ENCODE measurements around the gene PBX1.

Gene PBX1

GRCh38 chr1:164662462-164662861 is 103.5 kb downstream of the PBX1 start:
- no peak overlapping the region for H3K4me3 ChIP-seq (ENCODE audit: low read length)
- TF ChIP-seq ZNF274 (IDR thresholded peaks at IDR 0.05; ENCODE audit: low read depth, low read length) = no peak

- no peak overlapping the region for H3K4me3 ChIP-seq (ENCODE audit: low read length)
- no peak for TF ChIP-seq ZNF274 (IDR thresholded peaks at IDR 0.05; ENCODE audit: low read depth, low read length)
Observed at GRCh38 chr1:164662955-164663354, 104.0 kb downstream of the PBX1 start.

GRCh38 chr1:164664127-164664526 is 105.1 kb downstream of the PBX1 start:
- H3K4me3 ChIP-seq (ENCODE audit: low read length) = no peak overlapping the region
- no peak for TF ChIP-seq ZNF274 (IDR thresholded peaks at IDR 0.05; ENCODE audit: low read depth, low read length)

DNA sequence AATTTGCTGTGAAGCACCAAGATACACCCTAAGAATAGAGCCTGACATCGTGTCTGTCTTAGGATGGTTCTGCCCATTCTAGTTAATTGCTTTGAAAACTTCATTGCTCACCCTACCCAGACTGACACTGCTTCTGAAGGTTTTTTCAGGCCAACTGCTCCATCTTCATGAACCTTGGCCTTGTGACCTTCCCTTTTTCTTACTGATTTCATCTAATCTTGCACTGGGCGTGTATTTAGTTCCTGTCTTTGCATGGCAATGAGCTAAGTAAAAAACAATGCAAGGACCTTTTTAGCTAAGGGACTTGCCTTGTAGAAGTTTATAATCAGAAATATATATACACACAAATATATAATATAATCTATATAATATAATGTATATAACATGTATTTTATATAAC is 108.0 kb downstream of the PBX1 start:
- H3K4me3 ChIP-seq (ENCODE audit: low read length) = no peak overlapping the region
- TF ChIP-seq ZNF274 (IDR thresholded peaks at IDR 0.05; ENCODE audit: low read depth, low read length) = no peak

- TF ChIP-seq ZNF274 (IDR thresholded peaks at IDR 0.05; ENCODE audit: low read depth, low read length) = no peak
- H3K4me3 ChIP-seq (ENCODE audit: low read length) = no peak overlapping the region
Observed at GRCh38 chr1:164667600-164667999, 108.6 kb downstream of the PBX1 start.

GRCh38 chr1:164668491-164669400 is 109.8 kb downstream of the PBX1 start:
- no peak overlapping the region for H3K4me3 ChIP-seq (ENCODE audit: low read length)
- no peak for TF ChIP-seq ZNF274 (IDR thresholded peaks at IDR 0.05; ENCODE audit: low read depth, low read length)

DNA sequence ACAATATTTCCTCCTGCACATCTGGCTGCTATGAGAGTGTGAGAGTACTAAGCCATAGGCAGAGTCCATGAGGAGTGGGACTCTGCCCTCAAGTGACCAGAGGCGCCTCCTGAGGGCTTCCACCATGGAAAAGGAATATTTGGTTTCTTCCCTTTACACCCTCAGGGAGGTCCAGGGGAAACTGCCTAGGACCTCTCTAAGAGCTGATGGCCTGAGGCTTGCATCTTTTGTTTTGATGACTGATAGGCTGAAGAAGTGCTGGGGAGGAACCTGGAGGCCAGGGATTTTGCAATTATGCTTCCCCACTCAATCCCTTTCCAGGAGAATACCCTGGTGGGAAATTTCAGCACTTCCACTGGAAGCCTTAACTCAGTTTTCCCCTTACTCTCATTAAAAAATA is 111.0 kb downstream of the PBX1 start:
- H3K4me3 ChIP-seq (ENCODE audit: low read length) = no peak overlapping the region
- TF ChIP-seq ZNF274 (IDR thresholded peaks at IDR 0.05; ENCODE audit: low read depth, low read length) = no peak

GRCh38 chr1:164670786-164671185 is 111.8 kb downstream of the PBX1 start:
- no peak for TF ChIP-seq ZNF274 (IDR thresholded peaks at IDR 0.05; ENCODE audit: low read depth, low read length)
- H3K4me3 ChIP-seq (ENCODE audit: low read length) = no peak overlapping the region

DNA sequence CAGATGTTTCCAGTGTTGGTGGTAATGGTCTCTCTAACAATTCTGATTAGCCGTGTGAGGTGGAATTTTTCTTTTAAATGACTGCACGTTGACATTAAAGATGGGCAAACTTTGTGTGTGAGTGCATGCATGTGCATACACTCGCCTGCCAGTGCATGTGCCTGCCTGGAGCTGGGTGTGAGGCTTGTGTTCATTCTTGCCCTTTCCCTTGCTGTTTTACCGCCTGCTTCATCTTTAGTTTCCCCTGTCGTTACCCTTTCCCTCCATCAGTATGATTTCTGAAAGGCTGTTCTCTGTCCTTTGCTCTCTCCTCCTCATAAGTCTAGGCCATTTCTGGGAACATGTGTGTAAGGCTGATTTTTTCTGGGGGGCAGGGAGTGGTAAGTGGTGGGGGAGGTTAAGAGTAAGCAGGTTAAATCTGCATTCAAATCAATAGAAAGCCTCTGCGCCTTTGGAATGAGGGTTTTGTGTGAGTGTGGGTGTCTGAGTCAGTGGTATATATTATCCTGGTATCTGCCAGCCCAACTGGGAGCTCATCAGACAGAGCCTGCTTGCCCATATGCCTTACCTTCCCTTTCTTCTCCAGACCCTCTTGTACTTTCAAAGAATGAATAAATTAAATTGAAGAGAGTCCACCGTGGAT is 112.5 kb downstream of the PBX1 start:
- H3K4me3 ChIP-seq (ENCODE audit: low read length) = no peak overlapping the region
- no peak for TF ChIP-seq ZNF274 (IDR thresholded peaks at IDR 0.05; ENCODE audit: low read depth, low read length)

DNA sequence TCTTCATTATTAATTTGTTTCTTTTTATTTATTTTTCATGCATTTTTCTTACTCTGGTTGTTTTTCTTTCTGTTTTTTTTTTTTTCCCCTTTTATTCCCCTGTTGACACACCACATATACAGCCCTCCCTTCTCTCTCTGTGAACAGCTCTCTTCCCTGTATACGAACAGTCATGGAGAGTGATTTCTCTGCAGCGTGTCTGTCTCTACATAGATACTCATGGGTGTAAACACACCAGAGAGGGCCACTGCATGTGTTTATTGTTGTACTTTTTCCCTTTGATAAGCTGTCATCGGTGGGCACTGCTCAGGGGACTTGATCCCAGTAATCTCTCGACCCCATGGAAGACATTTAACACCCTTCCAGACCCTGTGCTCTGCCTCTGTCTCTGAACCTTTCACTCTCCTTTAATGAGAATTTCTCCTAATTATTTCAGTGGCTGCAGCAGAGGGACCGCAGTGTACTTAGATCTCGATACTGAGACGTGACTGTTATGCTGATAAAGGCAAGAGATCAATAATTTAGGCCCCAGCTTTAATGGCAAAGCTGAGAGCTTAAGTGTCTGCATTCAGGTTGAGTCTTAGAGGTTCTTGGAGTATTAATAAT is 113.1 kb downstream of the PBX1 start:
- H3K4me3 ChIP-seq (ENCODE audit: low read length) = no peak overlapping the region
- TF ChIP-seq ZNF274 (IDR thresholded peaks at IDR 0.05; ENCODE audit: low read depth, low read length) = no peak

GRCh38 chr1:164672588-164672987 is 113.6 kb downstream of the PBX1 start:
- no peak for TF ChIP-seq ZNF274 (IDR thresholded peaks at IDR 0.05; ENCODE audit: low read depth, low read length)
- H3K4me3 ChIP-seq (ENCODE audit: low read length) = no peak overlapping the region

DNA sequence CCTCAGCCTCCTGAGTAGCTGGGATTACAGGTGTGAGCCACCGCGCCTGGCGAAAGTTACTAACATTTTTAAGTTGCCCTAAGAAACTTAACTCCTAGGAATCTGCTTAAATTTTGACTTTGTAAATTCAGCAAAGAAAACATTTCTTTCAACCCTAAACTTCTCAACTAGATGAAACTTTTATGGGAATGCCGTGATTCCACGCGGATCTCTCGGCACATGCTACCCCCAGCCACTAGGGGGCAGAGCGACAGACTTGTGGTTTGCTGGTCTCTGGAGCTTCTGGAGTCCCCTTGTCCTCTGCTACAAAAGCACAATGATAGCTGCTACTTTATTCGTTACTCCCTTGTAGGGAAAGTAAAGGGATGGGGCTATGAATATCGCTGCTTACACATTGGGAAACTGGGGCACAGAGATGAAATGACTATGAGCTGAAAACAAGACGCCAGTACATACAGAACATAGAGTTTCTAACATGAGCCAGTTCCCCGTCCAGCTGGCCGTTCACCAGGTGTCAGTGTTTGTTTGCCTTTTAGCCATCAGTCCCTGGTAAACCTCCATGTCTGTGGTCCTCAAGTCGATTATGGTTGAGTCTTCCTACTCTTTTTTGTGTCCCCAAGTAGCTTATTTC is 114.7 kb downstream of the PBX1 start:
- no peak overlapping the region for H3K4me3 ChIP-seq (ENCODE audit: low read length)

DNA sequence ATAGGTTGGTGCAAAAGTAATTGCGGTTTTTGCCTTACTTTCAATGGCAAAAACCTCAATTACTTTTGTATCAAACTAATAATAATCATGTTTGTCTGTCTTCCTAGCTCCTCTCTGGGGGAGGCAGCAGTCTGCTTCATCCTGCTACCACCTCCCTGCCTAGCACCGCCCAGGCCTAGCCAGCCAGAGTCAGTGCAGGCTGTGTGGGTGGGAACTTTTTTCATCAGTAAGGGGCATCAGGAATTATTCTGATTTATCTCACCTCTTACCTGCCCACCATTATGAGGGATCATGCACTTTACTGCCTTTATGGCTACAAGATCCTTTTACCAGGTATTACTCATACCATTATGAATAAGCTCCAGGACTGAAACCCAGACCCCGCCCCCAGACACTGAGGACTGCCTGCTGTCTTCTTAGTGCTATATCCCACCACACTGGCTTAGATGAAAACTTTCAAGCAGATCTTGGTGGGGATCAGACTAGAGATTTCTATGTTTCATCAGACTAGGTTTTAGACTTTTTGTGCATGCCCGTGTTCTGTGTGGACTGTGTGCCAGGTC is 116.4 kb downstream of the PBX1 start:
- H3K4me3 ChIP-seq (ENCODE audit: low read length) = no peak overlapping the region
- no peak for TF ChIP-seq ZNF274 (IDR thresholded peaks at IDR 0.05; ENCODE audit: low read depth, low read length)

More for the DNA sequence above, 114.7 kb downstream of the PBX1 start:
- no peak for TF ChIP-seq ZNF274 (IDR thresholded peaks at IDR 0.05; ENCODE audit: low read depth, low read length)

- TF ChIP-seq ZNF274 (IDR thresholded peaks at IDR 0.05; ENCODE audit: low read depth, low read length) = no peak
- H3K4me3 ChIP-seq (ENCODE audit: low read length) = no peak overlapping the region
Observed at GRCh38 chr1:164678136-164678700, 119.2 kb downstream of the PBX1 start.
